Measurements from ENCODE around the gene RIMKLA.

- TF ChIP-seq POLR2A (IDR thresholded peaks at IDR 0.05; ENCODE audit: low read depth, low read length) (no peak), POLR2AphosphoS5 (IDR thresholded peaks at IDR 0.05; ENCODE audit: low read depth, low read length) (no peak)
Observed at GRCh38 chr1:42434340-42434739, 53.7 kb downstream of the RIMKLA start.

All from GM12892 (cell line).